Ovary (tissue), 9 donors: Measurements from ENCODE around the gene IMMP2L. TPM values are rescaled to one million over a fixed set of nuclear protein-coding genes. Genes with fewer than 3 reads are reported as not detected.
"Not testable (repeated sequence)": the region's sequence is repeated elsewhere in the genome, so short reads cannot be mapped to it uniquely, and the experiment has no call there.

ENCODE experiments used
- DNase-seq, 5 donors: peaks; one replicate each; pipeline ENCODE4 v3.0.0-alpha.2; 2019 to 2020
- H3K27ac ChIP-seq, 2 donors: fragments of 200-600 bp; one replicate each; pipeline versions ENCODE4 v1.5.1 to v1.8.0; 2019 to 2022
- H3K27me3 ChIP-seq: fragments of 200-600 bp; one replicate; pipeline ENCODE4 v1.8.0; 2022
- H3K36me3 ChIP-seq: fragments of 200-600 bp; sonication (generic); one replicate; pipeline ENCODE4 v1.5.1; 2019
- H3K4me1 ChIP-seq: one replicate; pipeline ENCODE4 v1.8.1; 2013; ENCODE audit warnings: mild to moderate bottlenecking, moderate library complexity; ENCODE audit not compliant: insufficient read depth
- H3K4me3 ChIP-seq: fragments of 200-600 bp; sonication (generic); one replicate; pipeline ENCODE4 v1.5.1; 2017
- H3K9me3 ChIP-seq, 2 donors: fragments of 200-600 bp in 1 of 2; sonication (generic) in 1 of 2; one replicate each; pipeline versions ENCODE4 v1.5.1 to v1.8.1; 2013 to 2019; ENCODE audit warnings: mild to moderate bottlenecking in 1 of 2, moderate library complexity in 1 of 2
- EP300 ChIP-seq: sonication (generic); formaldehyde crosslinking; IDR thresholded peaks from one replicate; pipeline ENCODE4 v1.6.1; 2017; ENCODE audit warnings: antibody characterized with exemption
- POLR2A ChIP-seq: fragments of 450-650 bp; IDR thresholded peaks from one replicate; pipeline ENCODE4 v1.6.1; 2017; ENCODE audit warnings: antibody characterized with exemption, mild to moderate bottlenecking, moderate library complexity
- WGBS, 3 donors: extraction: QIAGEN DNeasy Blood & Tissue Kit in 1 of 3; methylation state at CpG; one replicate each; pipeline versions ENCODE4 v1.1.5 to v1.1.7; 2013 to 2017; 5-methylcytosine and 5-hydroxymethylcytosine counted together
- intact Hi-C, 4 donors: fragments of 100-400 bp; cut with DNase I; formaldehyde crosslinking; loops; one replicate each; pipeline versions ENCODE4 v1.11.0 to v1.15.1; 2022 to 2023
- polyA plus RNA-seq, 2 donors: library from polyadenylated mRNA; stranded (reverse); fragments of 200-250 nt in 1 of 2; fragments of 350-450 nt in 1 of 2; fragmentation: Illumina TruSeq in 1 of 2; extraction: RNeasy Lipid Tissue Mini Kit (QIAGEN cat#74804) in 1 of 2; gene quantifications; one replicate each; pipeline ENCODE4 v1.2.3, GENCODE V29; 2013 to 2014
- total RNA-seq, 7 donors: library from RNA; depleted of rRNA in 2 of 7; stranded (reverse); fragments of >200 nt in 2 of 7; fragmentation: NEBNext Ultra II Directional in 3 of 7; extraction: Animal tissue kit (Norgen Biotek cat#: 25700) in 3 of 7; gene quantifications; one replicate each; pipeline versions ENCODE4 v1.1.0 to v1.2.4, GENCODE V29; 2016 to 2023
- TF ChIP-seq, protein P1 (sequence below), 3 donors: fragments of 450-650 bp in 2 of 3; fragments of 200-600 bp in 1 of 3; IDR thresholded peaks; one replicate each; pipeline versions ENCODE4 v1.5.1 to v1.8.0; 2016 to 2022; ENCODE audit warnings: antibody characterized with exemption in 3 of 3, mild to moderate bottlenecking in 1 of 3
- donor health status: DM: no; HTN: no; CAD: no; lungs with moderate emphysema.
- donor health status: DM: no; HTN: no; CAD: no.
- donor health status: Bipolar disorder and iron deficiency.
- donor health status: DM: yes; HTN: yes; CAD: no.
- donor health status: DM: no; HTN: no; CAD: no.
- donor health status: DM: yes; HTN: yes; CAD: no.

Gene IMMP2L
- total and polyA plus RNA-seq, 9 donors = 19.5 to 36.9 (median 29.9) TPM

DNA sequence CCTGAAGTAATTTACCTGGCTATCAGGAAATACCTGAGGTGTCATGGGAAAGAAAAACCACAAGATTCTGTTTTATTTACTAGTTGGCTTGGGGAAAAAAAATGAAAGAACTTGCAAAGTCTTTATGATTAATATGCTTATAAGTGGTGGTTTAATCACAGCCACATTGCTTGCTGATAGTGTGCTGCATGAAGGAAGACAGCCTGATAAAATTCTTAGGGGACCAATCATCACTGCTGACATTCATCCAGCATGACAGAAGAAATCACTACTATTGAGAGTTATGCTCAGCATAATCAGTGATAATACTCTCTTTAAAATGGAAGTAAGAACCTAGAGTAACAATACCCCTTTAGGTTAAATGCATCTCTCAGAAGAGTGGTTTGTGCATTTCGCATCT lies 621.5 kb downstream of the IMMP2L start:
- intact Hi-C loops = no loop called here
- H3K36me3 ChIP-seq = no peaks in the 10 kb centered on the region
- TF ChIP-seq POLR2A (no peak), EP300 (no peak)
- TF ChIP-seq, protein P1, sequence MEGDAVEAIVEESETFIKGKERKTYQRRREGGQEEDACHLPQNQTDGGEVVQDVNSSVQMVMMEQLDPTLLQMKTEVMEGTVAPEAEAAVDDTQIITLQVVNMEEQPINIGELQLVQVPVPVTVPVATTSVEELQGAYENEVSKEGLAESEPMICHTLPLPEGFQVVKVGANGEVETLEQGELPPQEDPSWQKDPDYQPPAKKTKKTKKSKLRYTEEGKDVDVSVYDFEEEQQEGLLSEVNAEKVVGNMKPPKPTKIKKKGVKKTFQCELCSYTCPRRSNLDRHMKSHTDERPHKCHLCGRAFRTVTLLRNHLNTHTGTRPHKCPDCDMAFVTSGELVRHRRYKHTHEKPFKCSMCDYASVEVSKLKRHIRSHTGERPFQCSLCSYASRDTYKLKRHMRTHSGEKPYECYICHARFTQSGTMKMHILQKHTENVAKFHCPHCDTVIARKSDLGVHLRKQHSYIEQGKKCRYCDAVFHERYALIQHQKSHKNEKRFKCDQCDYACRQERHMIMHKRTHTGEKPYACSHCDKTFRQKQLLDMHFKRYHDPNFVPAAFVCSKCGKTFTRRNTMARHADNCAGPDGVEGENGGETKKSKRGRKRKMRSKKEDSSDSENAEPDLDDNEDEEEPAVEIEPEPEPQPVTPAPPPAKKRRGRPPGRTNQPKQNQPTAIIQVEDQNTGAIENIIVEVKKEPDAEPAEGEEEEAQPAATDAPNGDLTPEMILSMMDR (IDR thresholded peaks at IDR 0.05) = no peak

DNA sequence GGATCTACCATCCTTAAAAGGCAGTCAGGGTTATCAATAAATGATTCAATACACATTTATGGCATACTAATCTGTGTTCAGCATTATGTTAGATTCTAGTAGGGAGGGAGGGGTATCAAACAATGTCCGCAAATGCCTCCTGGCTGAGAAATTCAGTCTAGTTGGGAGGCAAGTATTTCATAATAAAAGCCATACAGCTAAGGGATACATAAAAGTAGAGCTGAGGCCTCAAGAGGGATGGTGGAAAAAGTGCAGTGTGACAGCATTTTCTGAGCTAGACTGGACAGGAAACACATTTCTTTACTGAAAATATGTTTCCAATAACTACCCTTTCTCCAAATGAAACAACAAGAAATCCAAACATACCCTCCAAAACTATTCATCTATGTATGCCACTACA lies 624.1 kb downstream of the IMMP2L start:
- H3K4me3 ChIP-seq = no peak overlapping the region
- intact Hi-C loops = no loop called here
- no peaks in the 10 kb centered on the region for H3K36me3 ChIP-seq
- H3K9me3 ChIP-seq = no peaks in the 10 kb centered on the region
- 92 to 99% (median 94%) methylated on average over 1 of the region's 1 CpG for WGBS, 3 donors
- H3K27ac ChIP-seq = no peak overlapping the region
- no peaks in the 10 kb centered on the region for H3K4me1 ChIP-seq
- no peaks in the 10 kb centered on the region for H3K27me3 ChIP-seq
- TF ChIP-seq EP300 (no peak), POLR2A (no peak)
- TF ChIP-seq, protein P1 (IDR thresholded peaks at IDR 0.05) = no peak
- DNase-seq = no peak

More for the DNA sequence above, 621.5 kb downstream of the IMMP2L start:
- Histone ChIP-seq H3K4me1 (peaks cover 9% of the 10 kb centered on the region), H3K4me3 (no peak overlapping the region), H3K27me3 (no peaks in the 10 kb centered on the region), H3K27ac (no peak overlapping the region), H3K9me3 (no peaks in the 10 kb centered on the region)
- WGBS, 3 donors = 96 to 97% (median 96%) methylated on average over 1 of the region's 1 CpG
- no peak for DNase-seq

DNA sequence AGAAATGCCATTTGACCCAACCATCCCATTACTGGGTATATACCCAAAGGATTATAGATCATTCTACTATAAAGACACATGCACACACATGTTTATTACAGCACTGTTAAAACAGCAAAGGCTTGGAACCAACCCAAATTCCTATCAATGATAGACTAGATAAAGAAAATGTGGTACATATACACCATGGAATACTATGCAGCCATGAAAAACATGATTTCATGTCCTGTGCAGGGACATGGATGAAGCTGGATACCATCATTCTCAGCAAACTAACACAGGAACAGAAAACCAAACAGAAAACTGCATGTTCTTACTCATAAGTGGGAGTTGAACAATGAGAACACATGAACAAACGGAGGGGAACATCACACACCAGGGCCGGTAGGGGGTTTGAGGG lies 625.6 kb downstream of the IMMP2L start:
- intact Hi-C loops, H3K36me3 ChIP-seq, DNase-seq, H3K9me3 ChIP-seq, H3K4me1 ChIP-seq, H3K27me3 ChIP-seq, H3K27ac ChIP-seq, H3K4me3 ChIP-seq: not testable (repeated sequence)
- 96 to 100% (median 97%) methylated on average over 2 of the region's 2 CpGs for WGBS, 3 donors

DNA sequence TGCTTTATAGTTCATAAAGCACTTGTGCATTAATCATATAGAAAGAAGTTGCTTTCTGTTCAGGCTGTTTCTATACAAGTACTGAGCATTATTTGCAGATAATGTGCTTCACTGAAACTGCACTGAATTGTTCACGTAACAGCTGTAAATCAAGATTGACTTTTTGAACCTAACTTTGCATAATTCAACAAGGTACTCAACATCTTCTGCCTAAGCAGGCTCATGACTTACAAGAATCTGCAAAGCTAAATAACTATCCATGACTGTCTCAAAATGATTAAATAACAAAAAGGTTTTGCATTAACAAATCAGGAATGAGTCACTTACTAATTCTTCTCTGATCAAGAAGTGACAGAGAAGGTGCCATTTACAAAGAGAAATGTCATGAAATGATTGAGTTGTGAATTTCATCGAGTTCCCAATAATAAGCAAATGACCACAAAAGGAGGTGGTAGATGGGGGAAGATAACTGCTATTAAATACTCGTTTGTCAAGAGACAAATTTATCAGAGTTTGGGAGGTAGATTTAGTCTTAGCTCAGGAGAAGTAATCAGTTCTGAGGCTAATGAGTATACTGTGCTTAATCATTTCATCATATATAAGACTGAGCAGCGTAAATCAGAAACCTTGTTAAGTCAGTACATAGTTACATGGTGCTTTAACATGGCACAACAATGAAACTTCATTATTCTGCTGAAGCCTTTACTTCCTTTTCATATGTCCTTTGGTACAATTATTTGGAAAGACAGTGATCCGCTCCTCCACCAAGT lies 632.6 kb downstream of the IMMP2L start:
- H3K36me3 ChIP-seq = no peaks in the 10 kb centered on the region
- no peaks in the 10 kb centered on the region for H3K9me3 ChIP-seq
- no peak for DNase-seq
- intact Hi-C loops = no loop called here
- 72 to 80% (median 76%) methylated on average over 5 of the region's 5 CpGs for WGBS, 3 donors
- no peak overlapping the region for H3K27ac ChIP-seq
- TF ChIP-seq EP300 (no peak), POLR2A (no peak)
- TF ChIP-seq, protein P1 (IDR thresholded peaks at IDR 0.05) = no peak
- no peaks in the 10 kb centered on the region for H3K27me3 ChIP-seq
- no peak overlapping the region for H3K4me3 ChIP-seq
- H3K4me1 ChIP-seq = no peaks in the 10 kb centered on the region

DNA sequence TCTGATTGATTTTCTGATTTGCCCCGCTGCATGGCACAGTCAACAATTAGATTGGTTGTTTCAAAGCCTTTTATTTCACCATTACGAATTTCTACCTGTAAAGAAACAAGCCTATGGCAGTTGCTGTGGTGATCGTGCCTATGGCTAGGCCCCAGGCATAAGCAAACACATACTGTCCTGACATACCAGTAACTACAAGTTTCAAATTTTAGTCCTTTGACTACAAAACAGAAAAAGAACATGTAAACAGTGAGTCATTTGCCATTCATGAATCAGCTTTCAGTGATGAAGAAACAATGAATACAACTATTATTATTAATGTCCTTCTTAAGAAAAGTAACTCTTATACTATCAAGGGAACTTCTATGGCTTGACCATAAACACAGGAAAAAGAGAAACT lies 639.4 kb downstream of the IMMP2L start:
- Histone ChIP-seq H3K4me1 (peaks cover 4% of the 10 kb centered on the region), H3K27ac (no peak overlapping the region), H3K4me3 (no peak overlapping the region), H3K36me3 (no peaks in the 10 kb centered on the region), H3K9me3 (no peaks in the 10 kb centered on the region), H3K27me3 (no peaks in the 10 kb centered on the region)
- intact Hi-C loops = loop anchor here in 1 of 4 donors (5.0 kb wide), 1 partner anchor 1111 kb away; no protein-coding TSS in a partner anchor
- DNase-seq = no peak
- TF ChIP-seq POLR2A (no peak), EP300 (no peak)
- TF ChIP-seq, protein P1 (IDR thresholded peaks at IDR 0.05) = no peak
- 87 to 91% (median 90%) methylated on average over 3 of the region's 3 CpGs for WGBS, 3 donors
